ENCODE measurements around the gene PRKACA.
"Not testable (repeated sequence)": the region's sequence is repeated elsewhere in the genome, so short reads cannot be mapped to it uniquely, and the experiment has no call there.

PRKACA gene

GRCh38 chr19:14054099-14054498 is 63.5 kb downstream of the PRKACA start:
- TF ChIP-seq CTCF (conservative IDR thresholded peaks at IDR 0.05; ENCODE audit: low read depth): no peak
- no peak for DNase-seq (ENCODE audit: low spot score)
- ChIA-PET CTCF (interaction anchor here (0.6 to 0.7 kb wide), 2 partner anchors 19 to 65 kb away, joined by 3 to 4 read pairs; no protein-coding TSS in a partner anchor), POLR2A (ENCODE audit: low non-redundant PET) (no interaction called here)
- H3K27ac ChIP-seq: no peak overlapping the region

- DNase-seq (ENCODE audit: low spot score): no peak
- CTCF ChIA-PET: interaction anchor here (0.5 to 0.6 kb wide), 2 partner anchors 15 to 40 kb away, joined by 3 read pairs; no protein-coding TSS in a partner anchor
- TF ChIP-seq CTCF (conservative IDR thresholded peaks at IDR 0.05; ENCODE audit: low read depth): no peak
- POLR2A ChIA-PET (ENCODE audit: low non-redundant PET): no interaction called here
- no peak overlapping the region for H3K27ac ChIP-seq
Observed at GRCh38 chr19:14053500-14053899, 64.1 kb downstream of the PRKACA start.

GRCh38 chr19:14053032-14053431 is 64.5 kb downstream of the PRKACA start:
- ChIA-PET CTCF (interaction anchor here (0.5 to 0.6 kb wide), 3 partner anchors 18 to 258 kb away, joined by 3 to 6 read pairs (median 5); no protein-coding TSS in a partner anchor), POLR2A (ENCODE audit: low non-redundant PET) (no interaction called here)
- no peak for DNase-seq (ENCODE audit: low spot score)
- H3K27ac ChIP-seq: no peak overlapping the region
- no peak for TF ChIP-seq CTCF (conservative IDR thresholded peaks at IDR 0.05; ENCODE audit: low read depth)

- no peak for DNase-seq (ENCODE audit: low spot score)
- TF ChIP-seq CTCF (conservative IDR thresholded peaks at IDR 0.05; ENCODE audit: low read depth): no peak
- ChIA-PET POLR2A (ENCODE audit: low non-redundant PET) (no interaction called here), CTCF (interaction anchor here (0.5 to 0.6 kb wide), 3 partner anchors 19 to 258 kb away, joined by 3 to 6 read pairs (median 5); no protein-coding TSS in a partner anchor)
- no peak overlapping the region for H3K27ac ChIP-seq
Observed at GRCh38 chr19:14052470-14052869, 65.1 kb downstream of the PRKACA start.

- POLR2A ChIA-PET (ENCODE audit: low non-redundant PET): no interaction called here
- TF ChIP-seq CTCF (conservative IDR thresholded peaks at IDR 0.05; ENCODE audit: low read depth): no peak
- H3K27ac ChIP-seq: no peak overlapping the region
- DNase-seq (ENCODE audit: low spot score): no peak
- CTCF ChIA-PET: interaction anchor here (0.6 to 1.7 kb wide), 2 partner anchors 21 to 202 kb away, joined by 3 to 6 read pairs; partner anchors contain the start of gene MISP3
Observed at GRCh38 chr19:14051980-14052379, 65.6 kb downstream of the PRKACA start.

GRCh38 chr19:14050961-14051360 is 66.6 kb downstream of the PRKACA start:
- POLR2A ChIA-PET (ENCODE audit: low non-redundant PET); H3K27ac ChIP-seq; DNase-seq (ENCODE audit: low spot score): not testable (repeated sequence)
- CTCF ChIA-PET: interaction anchor here (1.2 to 1.7 kb wide), 2 partner anchors 8 to 22 kb away, joined by 6 to 11 read pairs; partner anchors contain the start of gene MISP3

GRCh38 chr19:14050512-14050911 is 67.0 kb downstream of the PRKACA start:
- H3K27ac ChIP-seq: no peak overlapping the region
- POLR2A ChIA-PET (ENCODE audit: low non-redundant PET): no interaction called here
- DNase-seq (ENCODE audit: low spot score): no peak
- CTCF ChIA-PET: interaction anchor here (1.2 to 1.7 kb wide), 2 partner anchors 9 to 22 kb away, joined by 6 to 11 read pairs; partner anchors contain the start of gene MISP3
- TF ChIP-seq CTCF (conservative IDR thresholded peaks at IDR 0.05; ENCODE audit: low read depth): no peak

All from RWPE1 (cell line).